PC-9 (cell line): ENCODE results near the gene DLG2.

ENCODE experiments used
- EZH2 ChIP-seq: fragments of 200-600 bp; sonication (generic); IDR thresholded peaks from 2 replicates; pipeline ENCODE4 v1.8.0; 2017; ENCODE audit warnings: antibody characterized with exemption, low read depth
- TF ChIP-seq, protein P1 (sequence below): fragments of 200-600 bp; sonication (generic); conservative IDR thresholded peaks from 2 replicates; pipeline ENCODE4 v1.6.1; 2017; ENCODE audit warnings: mixed run types, antibody characterized with exemption, mild to moderate bottlenecking, moderate library complexity

- TF ChIP-seq, protein P1, sequence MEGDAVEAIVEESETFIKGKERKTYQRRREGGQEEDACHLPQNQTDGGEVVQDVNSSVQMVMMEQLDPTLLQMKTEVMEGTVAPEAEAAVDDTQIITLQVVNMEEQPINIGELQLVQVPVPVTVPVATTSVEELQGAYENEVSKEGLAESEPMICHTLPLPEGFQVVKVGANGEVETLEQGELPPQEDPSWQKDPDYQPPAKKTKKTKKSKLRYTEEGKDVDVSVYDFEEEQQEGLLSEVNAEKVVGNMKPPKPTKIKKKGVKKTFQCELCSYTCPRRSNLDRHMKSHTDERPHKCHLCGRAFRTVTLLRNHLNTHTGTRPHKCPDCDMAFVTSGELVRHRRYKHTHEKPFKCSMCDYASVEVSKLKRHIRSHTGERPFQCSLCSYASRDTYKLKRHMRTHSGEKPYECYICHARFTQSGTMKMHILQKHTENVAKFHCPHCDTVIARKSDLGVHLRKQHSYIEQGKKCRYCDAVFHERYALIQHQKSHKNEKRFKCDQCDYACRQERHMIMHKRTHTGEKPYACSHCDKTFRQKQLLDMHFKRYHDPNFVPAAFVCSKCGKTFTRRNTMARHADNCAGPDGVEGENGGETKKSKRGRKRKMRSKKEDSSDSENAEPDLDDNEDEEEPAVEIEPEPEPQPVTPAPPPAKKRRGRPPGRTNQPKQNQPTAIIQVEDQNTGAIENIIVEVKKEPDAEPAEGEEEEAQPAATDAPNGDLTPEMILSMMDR, result no peak
- TF ChIP-seq EZH2, result no peak
Observed at GRCh38 chr11:83706566-83706965, 1920.6 kb downstream of the DLG2 start.
